HG03060 (cell line): Measurements from ENCODE around the gene MTA1.

Experiments used
- ATAC-seq: cut with Tn5 transposase; IDR thresholded peaks from one replicate; pipeline ENCODE4 v1.9.1; 2021; ENCODE audit warnings: low read depth, moderate number of reproducible peaks; ENCODE audit not compliant: unreplicated experiment

MTA1 gene

GRCh38 chr14:105419195-105420091, at the start of gene MTA1:
TSS of gene MTA1 (plus strand) at chr14:105419827. CDS start at chr14:105420036, 209 bp downstream.
- ATAC-seq = no peak

- no peak for ATAC-seq
Measured at GRCh38 chr14:105374389-105374788, 45.2 kb upstream of the MTA1 start.

- ATAC-seq = no peak
Measured at GRCh38 chr14:105375635-105376057, 44.0 kb upstream of the MTA1 start.

- ATAC-seq = no peak
Measured at GRCh38 chr14:105376521-105377440, 42.8 kb upstream of the MTA1 start.

GRCh38 chr14:105377555-105378182, 42.0 kb upstream of the MTA1 start:
- no peak for ATAC-seq

GRCh38 chr14:105378199-105378598, 41.4 kb upstream of the MTA1 start:
- no peak for ATAC-seq

- ATAC-seq = no peak
Measured at GRCh38 chr14:105378873-105379685, 40.5 kb upstream of the MTA1 start.

- ATAC-seq = no peak
Measured at GRCh38 chr14:105379946-105380345, 39.7 kb upstream of the MTA1 start.

GRCh38 chr14:105380756-105381155, 38.9 kb upstream of the MTA1 start:
- no peak for ATAC-seq

GRCh38 chr14:105381446-105382342, 37.9 kb upstream of the MTA1 start:
- no peak for ATAC-seq

- no peak for ATAC-seq
Measured at GRCh38 chr14:105382343-105383082, 37.1 kb upstream of the MTA1 start.

GRCh38 chr14:105383083-105383730, 36.4 kb upstream of the MTA1 start:
- ATAC-seq = no peak

GRCh38 chr14:105384041-105384557, 35.5 kb upstream of the MTA1 start:
- ATAC-seq = no peak

GRCh38 chr14:105384605-105385321, 34.9 kb upstream of the MTA1 start:
- no peak for ATAC-seq

- ATAC-seq = no peak
Measured at GRCh38 chr14:105385322-105385637, 34.3 kb upstream of the MTA1 start.

GRCh38 chr14:105385698-105386365, 33.8 kb upstream of the MTA1 start:
- ATAC-seq = no peak
